ENCODE measurements around the gene FCGR3B. TPM values are rescaled to one million over a fixed set of nuclear protein-coding genes. Genes with fewer than 3 reads are reported as not detected.
"Not testable (repeated sequence)": the region's sequence is repeated elsewhere in the genome, so short reads cannot be mapped to it uniquely, and the experiment has no call there.

The FCGR3B gene
- total RNA-seq, 1 experiment from 2014 or later = not detected

DNA sequence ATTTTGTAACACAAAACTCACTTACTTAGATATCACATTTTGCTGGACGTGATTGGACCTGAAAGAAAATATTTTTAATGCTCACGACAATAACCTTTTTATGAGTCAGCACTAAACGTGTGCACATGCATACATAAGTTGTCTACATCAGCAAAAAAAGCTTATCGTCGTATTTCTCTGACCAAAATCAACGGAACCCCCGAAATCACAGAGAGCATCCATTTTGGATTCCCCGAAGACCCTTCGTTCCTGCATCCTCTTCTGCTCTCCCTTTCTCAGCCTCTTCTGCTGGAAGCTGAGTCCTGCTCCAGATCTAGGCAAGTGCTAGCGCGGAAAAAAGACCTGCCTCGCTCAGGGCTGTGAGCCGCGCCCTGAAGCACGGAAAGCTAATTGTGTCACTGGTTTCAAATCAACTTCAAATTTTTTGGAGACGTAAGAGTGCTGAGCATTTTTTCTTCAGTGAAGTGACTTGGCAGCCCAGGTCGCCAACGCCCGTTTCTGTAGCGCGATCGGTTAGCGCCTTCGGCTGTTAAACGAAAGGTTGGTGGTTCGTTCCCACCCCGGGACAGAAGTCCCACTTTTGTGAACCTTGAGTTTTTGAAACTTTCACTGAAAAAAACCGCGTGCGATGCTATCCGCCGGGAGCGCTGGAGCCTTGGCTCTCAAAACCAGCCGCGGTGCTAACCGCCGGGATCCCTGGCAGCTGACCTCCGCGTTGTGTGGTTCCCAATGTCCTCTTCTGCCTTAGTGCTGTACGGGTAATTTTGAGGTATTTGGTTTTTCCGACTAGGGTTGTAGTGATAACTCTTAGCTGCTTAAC is 9.6 kb downstream of the FCGR3B start:
- BruUV-seq (replicated peaks); H3K9me3 ChIP-seq (ENCODE audit: control insufficient read depth in 1 of 2, insufficient read depth in 1 of 2, low read depth in 1 of 2, low read length in 2 of 2); H3K79me2 ChIP-seq (ENCODE audit: insufficient read depth, low read length); intact Hi-C loops (cut with micrococcal nuclease); RAD21 ChIA-PET (ENCODE audit: low non-redundant PET in 1 of 2, low total read pairs in 2 of 2, uncharacterized antibody in 2 of 2, unreplicated experiment in 2 of 2); H2AFZ ChIP-seq (ENCODE audit: low read depth, low read length, poor library complexity, severe bottlenecking); H3K9me2 ChIP-seq (ENCODE audit: insufficient read depth); CTCF ChIA-PET; H3K4me1 ChIP-seq (ENCODE audit: control insufficient read depth in 1 of 2, insufficient read depth in 2 of 2, low read length in 2 of 2); H3K36me3 ChIP-seq (ENCODE audit: control insufficient read depth in 1 of 2, insufficient read depth in 2 of 2, low read length in 2 of 2); POLR2A ChIA-PET; H4K20me1 ChIP-seq (ENCODE audit: insufficient read depth); H3K27me3 ChIP-seq (ENCODE audit: insufficient read depth, low read length): not testable (repeated sequence)
- ATAC-seq (peak; percentile 81), DNase-seq (ENCODE audit: low read depth, low spot score) (peak; percentile 64)
- Histone ChIP-seq H3K9ac (ENCODE audit: low read length) (peak overlapping the region; percentile 38; the same call in 1 of the 2 replicates), H3K4me3 (replicated peaks in 1 of 2; ENCODE audit: low read depth in 1 of 2, low read length in 2 of 2) (peak overlapping the region; percentile 37 to 47), H3K4me2 (ENCODE audit: low read length) (peak overlapping the region; percentile 63), H3K27ac (ENCODE audit: low read depth, low read length) (peak overlapping the region; percentile 6; the same call in 1 of the 2 replicates)
- TF ChIP-seq, protein P1, sequence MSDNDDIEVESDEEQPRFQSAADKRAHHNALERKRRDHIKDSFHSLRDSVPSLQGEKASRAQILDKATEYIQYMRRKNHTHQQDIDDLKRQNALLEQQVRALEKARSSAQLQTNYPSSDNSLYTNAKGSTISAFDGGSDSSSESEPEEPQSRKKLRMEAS (IDR thresholded peaks at IDR 0.05) = 0 out of 2 replicates have a peak, but pooled peaks have one; percentile 28
- TF ChIP-seq, protein P2, sequence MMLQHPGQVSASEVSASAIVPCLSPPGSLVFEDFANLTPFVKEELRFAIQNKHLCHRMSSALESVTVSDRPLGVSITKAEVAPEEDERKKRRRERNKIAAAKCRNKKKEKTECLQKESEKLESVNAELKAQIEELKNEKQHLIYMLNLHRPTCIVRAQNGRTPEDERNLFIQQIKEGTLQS (IDR thresholded peaks at IDR 0.05) = peak; percentile 88
- peak; percentile 61; the same call in 1 of the 2 replicates for TF ChIP-seq CBX3 (IDR thresholded peaks at IDR 0.05; ENCODE audit: low read depth)

DNA sequence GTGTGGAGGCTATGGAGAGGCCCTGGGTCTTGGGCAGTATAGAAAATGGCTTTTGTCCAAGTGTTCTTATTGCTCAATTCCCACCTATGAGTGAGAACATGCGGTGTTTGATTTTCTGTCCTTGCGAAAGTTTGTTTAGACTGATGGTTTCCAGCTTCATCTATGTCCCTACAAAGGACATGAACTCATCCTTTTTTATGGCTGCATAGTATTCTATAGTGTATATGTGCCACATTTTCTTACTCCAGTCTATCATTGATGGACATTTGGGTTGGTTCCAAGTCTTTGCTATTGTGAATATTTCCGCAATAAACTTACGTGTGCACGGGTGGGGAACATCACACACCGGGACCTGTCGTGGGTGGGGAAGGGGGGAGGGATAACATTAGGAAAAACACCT is 10.6 kb downstream of the FCGR3B start:
- DNase-seq (ENCODE audit: low read depth, low spot score) = not testable (repeated sequence)
- H3K4me2 ChIP-seq (ENCODE audit: low read length) = peak overlapping the region; percentile 63; the same call in 1 of the 2 replicates

DNA sequence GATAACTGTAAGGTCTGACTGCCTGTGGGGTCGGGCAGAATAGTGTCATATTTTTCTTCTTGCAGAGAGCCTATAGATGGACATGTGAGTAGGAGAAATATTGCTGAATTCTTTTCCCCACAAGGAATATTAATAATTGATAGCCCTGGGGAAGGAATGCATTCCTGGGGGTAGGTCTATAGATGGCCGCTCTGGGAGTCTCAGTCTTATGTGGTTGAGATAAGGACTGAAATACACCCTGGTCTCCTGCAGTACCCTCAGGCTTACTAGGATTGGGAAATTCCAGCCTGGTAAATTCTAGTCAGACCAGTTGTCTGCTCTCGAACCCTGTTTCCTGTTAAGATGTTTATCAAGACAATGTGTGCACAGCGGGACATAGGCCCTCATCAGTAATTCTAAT is 12.5 kb downstream of the FCGR3B start:
- H3K9me2 ChIP-seq (ENCODE audit: insufficient read depth); H3K79me2 ChIP-seq (ENCODE audit: insufficient read depth, low read length); H3K27ac ChIP-seq (ENCODE audit: low read depth, low read length); H3K9me3 ChIP-seq (ENCODE audit: control insufficient read depth in 1 of 2, insufficient read depth in 1 of 2, low read depth in 1 of 2, low read length in 2 of 2); POLR2A ChIA-PET; H3K36me3 ChIP-seq (ENCODE audit: control insufficient read depth in 1 of 2, insufficient read depth in 2 of 2, low read length in 2 of 2); H3K4me1 ChIP-seq (ENCODE audit: control insufficient read depth in 1 of 2, insufficient read depth in 2 of 2, low read length in 2 of 2); H3K4me2 ChIP-seq (ENCODE audit: low read length); ATAC-seq; H3K9ac ChIP-seq (ENCODE audit: low read length); CTCF ChIA-PET; H3K4me3 ChIP-seq (replicated peaks in 1 of 2; ENCODE audit: low read depth in 1 of 2, low read length in 2 of 2); H4K20me1 ChIP-seq (ENCODE audit: insufficient read depth); RAD21 ChIA-PET (ENCODE audit: low non-redundant PET in 1 of 2, low total read pairs in 2 of 2, uncharacterized antibody in 2 of 2, unreplicated experiment in 2 of 2); H2AFZ ChIP-seq (ENCODE audit: low read depth, low read length, poor library complexity, severe bottlenecking); H3K27me3 ChIP-seq (ENCODE audit: insufficient read depth, low read length); BruUV-seq (replicated peaks); DNase-seq (ENCODE audit: low read depth, low spot score): not testable (repeated sequence)
- intact Hi-C loops (cut with micrococcal nuclease) = loop anchor here (10.0 kb wide), 1 partner anchor 74 kb away; the partner anchor contains the start of gene FCGR3A

More for the DNA sequence above, 10.6 kb downstream of the FCGR3B start:
- ATAC-seq; H3K4me3 ChIP-seq (replicated peaks in 1 of 2; ENCODE audit: low read depth in 1 of 2, low read length in 2 of 2); BruUV-seq (replicated peaks); H3K9ac ChIP-seq (ENCODE audit: low read length); H3K4me1 ChIP-seq (ENCODE audit: control insufficient read depth in 1 of 2, insufficient read depth in 2 of 2, low read length in 2 of 2); H4K20me1 ChIP-seq (ENCODE audit: insufficient read depth); intact Hi-C loops (cut with micrococcal nuclease); H3K27me3 ChIP-seq (ENCODE audit: insufficient read depth, low read length); H2AFZ ChIP-seq (ENCODE audit: low read depth, low read length, poor library complexity, severe bottlenecking); CTCF ChIA-PET; H3K9me3 ChIP-seq (ENCODE audit: control insufficient read depth in 1 of 2, insufficient read depth in 1 of 2, low read depth in 1 of 2, low read length in 2 of 2); RAD21 ChIA-PET (ENCODE audit: low non-redundant PET in 1 of 2, low total read pairs in 2 of 2, uncharacterized antibody in 2 of 2, unreplicated experiment in 2 of 2); H3K79me2 ChIP-seq (ENCODE audit: insufficient read depth, low read length); H3K9me2 ChIP-seq (ENCODE audit: insufficient read depth); H3K27ac ChIP-seq (ENCODE audit: low read depth, low read length); POLR2A ChIA-PET; H3K36me3 ChIP-seq (ENCODE audit: control insufficient read depth in 1 of 2, insufficient read depth in 2 of 2, low read length in 2 of 2): not testable (repeated sequence)

DNA sequence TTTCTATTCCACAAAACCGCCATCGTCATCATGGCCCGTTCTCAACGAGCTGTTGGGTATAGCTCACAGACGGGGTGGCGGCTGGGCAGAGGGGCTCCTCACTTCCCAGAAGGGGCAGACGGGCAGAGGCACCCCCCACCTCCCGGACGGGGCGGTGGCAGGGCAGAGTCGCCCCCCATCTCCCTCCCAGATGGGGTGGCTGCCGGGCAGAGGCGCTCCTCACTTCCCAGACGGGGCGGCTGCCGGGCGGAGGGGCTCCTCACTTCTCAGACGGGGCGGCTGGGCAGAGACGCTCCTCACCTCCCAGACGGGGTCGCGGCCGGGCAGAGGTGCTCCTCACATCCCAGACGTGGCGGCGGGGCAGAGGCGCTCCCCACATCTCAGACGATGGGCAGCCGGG is 14.6 kb downstream of the FCGR3B start:
- H3K27ac ChIP-seq (ENCODE audit: low read depth, low read length); H3K9me3 ChIP-seq (ENCODE audit: control insufficient read depth in 1 of 2, insufficient read depth in 1 of 2, low read depth in 1 of 2, low read length in 2 of 2); DNase-seq (ENCODE audit: low read depth, low spot score); H4K20me1 ChIP-seq (ENCODE audit: insufficient read depth); H3K4me3 ChIP-seq (replicated peaks in 1 of 2; ENCODE audit: low read depth in 1 of 2, low read length in 2 of 2); BruUV-seq (replicated peaks); H3K4me2 ChIP-seq (ENCODE audit: low read length); H3K9ac ChIP-seq (ENCODE audit: low read length); CTCF ChIA-PET; ATAC-seq; RAD21 ChIA-PET (ENCODE audit: low non-redundant PET in 1 of 2, low total read pairs in 2 of 2, uncharacterized antibody in 2 of 2, unreplicated experiment in 2 of 2); H2AFZ ChIP-seq (ENCODE audit: low read depth, low read length, poor library complexity, severe bottlenecking); H3K36me3 ChIP-seq (ENCODE audit: control insufficient read depth in 1 of 2, insufficient read depth in 2 of 2, low read length in 2 of 2); H3K79me2 ChIP-seq (ENCODE audit: insufficient read depth, low read length); H3K9me2 ChIP-seq (ENCODE audit: insufficient read depth); H3K27me3 ChIP-seq (ENCODE audit: insufficient read depth, low read length); POLR2A ChIA-PET; H3K4me1 ChIP-seq (ENCODE audit: control insufficient read depth in 1 of 2, insufficient read depth in 2 of 2, low read length in 2 of 2): not testable (repeated sequence)
- intact Hi-C loops (cut with micrococcal nuclease) = loop anchor here (10.0 kb wide), 1 partner anchor 72 kb away; the partner anchor contains the start of gene FCGR3A
